Spinal cord (tissue), 10 donors: ENCODE measurements around the gene APBB1IP. TPM values are rescaled to one million over a fixed set of nuclear protein-coding genes. Genes with fewer than 3 reads are reported as not detected.
"Not testable (repeated sequence)": the region's sequence is repeated elsewhere in the genome, so short reads cannot be mapped to it uniquely, and the experiment has no call there.

Source experiments
- DNase-seq, 6 donors: peaks; one replicate each; pipeline versions ENCODE4 v3.0.0 to v3.0.0-alpha.2; 2013 to 2015; ENCODE audit warnings: low spot score in 6 of 6, low read depth in 4 of 6
- H3K27ac ChIP-seq: one replicate; pipeline ENCODE4 v1.5.1; 2013; ENCODE audit warnings: low read depth, low read length, control low read depth
- H3K27me3 ChIP-seq: one replicate; pipeline ENCODE4 v1.6.1; 2013; ENCODE audit warnings: low read length; ENCODE audit not compliant: control insufficient read depth, insufficient read depth
- H3K36me3 ChIP-seq: one replicate; pipeline ENCODE4 v1.6.1; 2013; ENCODE audit warnings: low read length; ENCODE audit not compliant: control insufficient read depth, insufficient read depth
- H3K4me1 ChIP-seq: one replicate; pipeline ENCODE4 v1.6.1; 2013; ENCODE audit warnings: low read length; ENCODE audit not compliant: control insufficient read depth, insufficient read depth
- H3K4me3 ChIP-seq: one replicate; pipeline ENCODE4 v1.5.1; 2013; ENCODE audit warnings: low read depth, low read length, control low read depth
- H3K9me3 ChIP-seq: one replicate; pipeline ENCODE4 v1.6.1; 2013; ENCODE audit warnings: low read length; ENCODE audit not compliant: control insufficient read depth, insufficient read depth
- WGBS: methylation state at CpG from one replicate; pipeline ENCODE4 v1.1.5; 2013; ENCODE audit warnings: missing lambda C conversion rate; ENCODE audit not compliant: insufficient coverage; 5-methylcytosine and 5-hydroxymethylcytosine counted together
- polyA plus RNA-seq, 2 donors: library from polyadenylated mRNA; unstranded; fragments of 120-200 nt; gene quantifications; one replicate each; pipeline ENCODE4 v1.2.1, GENCODE V29; 2013; ENCODE audit not compliant: insufficient read length in 2 of 2
- total RNA-seq, 2 donors: library from RNA; depleted of rRNA in 1 of 2; stranded (reverse); fragments of 120-200 nt in 1 of 2; fragments of >200 nt in 1 of 2; gene quantifications; one replicate each; pipeline versions ENCODE4 v1.2.3 to v1.2.4, GENCODE V29; 2013 to 2014
- donor health status: healthy.

APBB1IP gene
- total and polyA plus RNA-seq, 4 donors, result 3.7 to 20.4 (median 10.4) TPM

DNA sequence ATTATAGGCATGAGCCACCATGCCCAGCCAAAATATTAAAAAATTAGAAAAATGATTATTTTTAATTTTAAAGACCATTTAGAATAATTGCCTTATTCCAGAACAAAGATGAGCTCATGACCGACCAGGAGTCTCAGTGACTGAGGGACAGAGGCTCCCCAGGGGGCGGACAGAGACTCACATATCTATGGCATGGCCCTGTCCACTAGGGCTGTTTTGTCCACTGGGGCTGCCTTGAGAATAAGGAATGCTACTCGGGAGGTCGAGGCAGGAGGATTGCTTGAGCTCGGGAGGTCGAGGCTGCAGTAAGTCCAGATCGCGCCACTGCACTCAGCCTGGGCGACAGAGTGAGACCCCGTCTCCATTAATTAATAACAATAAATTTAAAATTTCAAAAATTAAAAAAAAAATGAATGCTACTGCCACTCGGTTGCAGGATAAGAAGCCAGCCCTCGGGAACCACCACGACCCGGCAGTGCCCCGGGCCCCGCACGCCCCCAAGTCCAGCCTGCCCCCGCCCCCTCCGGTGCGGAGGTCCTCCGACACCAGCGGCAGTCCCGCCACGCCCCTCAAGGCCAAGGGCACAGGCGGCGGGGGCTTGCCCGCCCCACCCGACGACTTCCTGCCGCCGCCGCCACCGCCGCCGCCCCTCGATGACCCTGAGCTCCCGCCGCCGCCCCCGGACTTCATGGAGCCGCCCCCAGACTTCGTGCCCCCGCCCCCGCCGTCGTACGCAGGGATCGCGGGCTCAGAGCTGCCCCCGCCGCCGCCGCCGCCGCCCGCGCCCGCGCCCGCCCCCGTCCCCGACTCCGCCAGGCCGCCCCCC is 128.6 kb downstream of the APBB1IP start:
- H3K9me3 ChIP-seq, result no peaks in the 10 kb centered on the region
- no peak overlapping the region for H3K4me3 ChIP-seq
- DNase-seq, result peak in 2 of 6 donors; percentile 39 to 40
- no peaks in the 10 kb centered on the region for H3K36me3 ChIP-seq
- no peak overlapping the region for H3K27ac ChIP-seq
- 2% methylated on average over 54 of the region's 64 CpGs for WGBS
- H3K27me3 ChIP-seq, result no peaks in the 10 kb centered on the region
- H3K4me1 ChIP-seq, result peaks cover 6% of the 10 kb centered on the region

- H3K27me3 ChIP-seq, result no peaks in the 10 kb centered on the region
- WGBS, result 0% methylated on average over 8 of the region's 10 CpGs
- peaks cover 6% of the 10 kb centered on the region for H3K4me1 ChIP-seq
- peak overlapping the region; percentile 16 for H3K4me3 ChIP-seq
- no peaks in the 10 kb centered on the region for H3K36me3 ChIP-seq
- DNase-seq, result peak in 2 of 6 donors; percentile 36 to 58
- no peaks in the 10 kb centered on the region for H3K9me3 ChIP-seq
- no peak overlapping the region for H3K27ac ChIP-seq
Observed at GRCh38 chr10:26567351-26567721, 129.2 kb downstream of the APBB1IP start.

DNA sequence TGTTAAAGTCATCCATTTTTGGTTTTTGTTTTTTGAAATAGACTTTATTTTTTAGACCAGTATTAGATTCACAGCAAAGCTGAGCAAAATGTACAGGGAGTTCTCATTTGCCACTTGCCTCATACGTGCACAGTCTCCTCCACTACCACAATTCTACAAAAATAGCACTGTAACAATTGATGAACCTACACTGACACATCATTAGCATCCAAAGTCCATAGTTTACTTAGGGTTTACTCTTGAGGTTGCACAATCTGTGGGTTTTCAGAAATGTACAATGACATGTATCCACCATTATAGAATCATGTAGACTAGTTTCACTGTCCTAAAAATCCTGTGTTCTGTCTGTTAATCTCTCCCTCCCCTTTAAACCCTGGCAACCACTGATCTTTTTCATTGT is 133.5 kb downstream of the APBB1IP start:
- WGBS, result 80% methylated on average over 1 of the region's 1 CpG
- DNase-seq, result no peak
- Histone ChIP-seq H3K4me3 (no peak overlapping the region), H3K27ac (no peak overlapping the region), H3K27me3 (no peaks in the 10 kb centered on the region), H3K9me3 (no peaks in the 10 kb centered on the region), H3K4me1 (peaks cover 2% of the 10 kb centered on the region), H3K36me3 (no peaks in the 10 kb centered on the region)

DNA sequence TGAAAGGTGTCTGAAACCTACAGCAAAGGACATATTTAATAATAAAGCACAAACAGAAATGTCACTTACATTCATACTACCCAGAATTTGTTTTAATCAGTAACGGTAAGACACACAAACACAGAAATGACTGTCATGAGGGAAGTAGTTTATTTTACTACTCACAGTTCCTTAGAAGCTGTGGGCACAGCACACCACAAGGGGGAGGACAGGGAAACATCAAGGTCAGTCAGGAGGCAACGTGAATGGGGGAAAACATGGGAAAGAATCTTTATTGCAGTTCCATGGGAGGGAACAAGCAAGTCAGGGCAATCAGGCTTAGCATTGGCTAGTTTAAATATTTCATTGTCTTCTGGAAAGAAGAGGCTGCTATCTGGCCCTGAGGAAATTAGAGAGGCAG is 135.5 kb downstream of the APBB1IP start:
- no peaks in the 10 kb centered on the region for H3K27me3 ChIP-seq
- no peaks in the 10 kb centered on the region for H3K36me3 ChIP-seq
- DNase-seq, result no peak
- H3K4me3 ChIP-seq, result no peak overlapping the region
- no peaks in the 10 kb centered on the region for H3K4me1 ChIP-seq
- H3K27ac ChIP-seq, result no peak overlapping the region
- H3K9me3 ChIP-seq, result no peaks in the 10 kb centered on the region
- 24% methylated on average over 1 of the region's 2 CpGs for WGBS

GRCh38 chr10:26574783-26575182 is 136.6 kb downstream of the APBB1IP start:
- H3K36me3 ChIP-seq, result no peaks in the 10 kb centered on the region
- WGBS, result no CpG with 5 or more reads among the region's 4 CpGs
- DNase-seq, result no peak

GRCh38 chr10:26578371-26578770 is 140.2 kb downstream of the APBB1IP start:
- not testable (repeated sequence) for H3K27ac ChIP-seq, H3K27me3 ChIP-seq, H3K9me3 ChIP-seq, H3K4me3 ChIP-seq, DNase-seq, H3K36me3 ChIP-seq, H3K4me1 ChIP-seq
- no CpG with 5 or more reads among the region's 6 CpGs for WGBS

More at GRCh38 chr10:26574783-26575182, 136.6 kb downstream of the APBB1IP start:
- H3K4me1 ChIP-seq, result no peaks in the 10 kb centered on the region
- H3K4me3 ChIP-seq, result no peak overlapping the region
- no peaks in the 10 kb centered on the region for H3K9me3 ChIP-seq
- H3K27ac ChIP-seq, result no peak overlapping the region
- H3K27me3 ChIP-seq, result no peaks in the 10 kb centered on the region

DNA sequence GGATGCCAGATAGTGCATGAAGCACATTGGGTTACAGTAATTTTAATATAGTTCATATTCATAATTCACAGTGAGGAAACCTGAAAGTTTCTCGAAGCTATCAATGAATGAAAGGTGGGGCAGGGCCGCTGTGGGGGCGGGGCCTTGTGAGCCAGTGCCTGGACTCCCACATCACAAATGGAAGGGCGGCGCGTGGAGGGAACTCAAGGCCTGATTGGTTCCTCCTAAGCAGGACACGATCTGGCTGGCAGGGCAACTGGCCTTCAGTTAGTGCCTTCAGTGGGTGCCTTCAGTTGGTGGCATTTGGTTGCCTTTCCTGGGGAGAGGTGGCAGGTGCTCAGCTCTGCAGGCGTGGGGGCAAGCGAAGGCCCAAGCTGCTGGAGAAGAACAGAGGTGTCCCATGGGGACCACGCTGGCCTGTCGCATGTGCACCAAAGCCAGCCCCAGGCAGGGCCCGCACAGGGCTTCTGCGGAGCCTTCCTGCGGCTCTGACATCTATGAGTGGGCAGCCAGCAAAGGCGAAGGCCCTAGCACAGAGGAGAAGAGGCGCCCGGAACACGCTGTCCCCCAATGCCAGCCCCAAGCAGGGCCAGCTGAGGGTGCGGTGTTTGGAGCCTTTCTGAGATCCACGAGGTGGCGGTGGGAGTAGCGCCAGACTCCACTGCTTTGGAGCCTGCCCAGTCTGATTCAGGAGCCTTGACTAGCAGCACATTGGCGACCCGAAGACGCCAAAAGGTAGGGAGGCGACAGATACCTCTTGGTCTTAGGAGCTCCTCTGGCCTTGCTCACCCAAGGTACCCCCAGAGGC is 141.3 kb downstream of the APBB1IP start:
- H3K9me3 ChIP-seq, result no peaks in the 10 kb centered on the region
- WGBS, result 95% methylated on average over 26 of the region's 26 CpGs
- H3K4me3 ChIP-seq, result no peak overlapping the region
- no peaks in the 10 kb centered on the region for H3K36me3 ChIP-seq
- no peaks in the 10 kb centered on the region for H3K27me3 ChIP-seq
- no peak overlapping the region for H3K27ac ChIP-seq
- DNase-seq, result no peak
- no peaks in the 10 kb centered on the region for H3K4me1 ChIP-seq

- no peaks in the 10 kb centered on the region for H3K9me3 ChIP-seq
- no peak overlapping the region for H3K27ac ChIP-seq
- DNase-seq, result no peak
- H3K4me1 ChIP-seq, result no peaks in the 10 kb centered on the region
- no peaks in the 10 kb centered on the region for H3K27me3 ChIP-seq
- H3K4me3 ChIP-seq, result no peak overlapping the region
- 94% methylated on average over 11 of the region's 11 CpGs for WGBS
- H3K36me3 ChIP-seq, result no peaks in the 10 kb centered on the region
Observed at GRCh38 chr10:26586211-26586610, 148.1 kb downstream of the APBB1IP start.

GRCh38 chr10:26588611-26589010 is 150.5 kb downstream of the APBB1IP start:
- DNase-seq, result no peak
- no peaks in the 10 kb centered on the region for H3K9me3 ChIP-seq
- no peaks in the 10 kb centered on the region for H3K27me3 ChIP-seq
- H3K4me1 ChIP-seq, result no peaks in the 10 kb centered on the region
- 90% methylated on average over 12 of the region's 12 CpGs for WGBS
- no peaks in the 10 kb centered on the region for H3K36me3 ChIP-seq
- H3K4me3 ChIP-seq, result no peak overlapping the region
- H3K27ac ChIP-seq, result no peak overlapping the region
